HG03175 (cell line): ENCODE measurements around the gene DUSP5.
"Not testable (repeated sequence)": the region's sequence is repeated elsewhere in the genome, so short reads cannot be mapped to it uniquely, and the experiment has no call there.

Experiments
- ATAC-seq: cut with Tn5 transposase; IDR thresholded peaks from one replicate; pipeline ENCODE4 v1.9.1; 2021; ENCODE audit warnings: mild to moderate bottlenecking, moderate library complexity; ENCODE audit not compliant: unreplicated experiment

The DUSP5 gene

DNA sequence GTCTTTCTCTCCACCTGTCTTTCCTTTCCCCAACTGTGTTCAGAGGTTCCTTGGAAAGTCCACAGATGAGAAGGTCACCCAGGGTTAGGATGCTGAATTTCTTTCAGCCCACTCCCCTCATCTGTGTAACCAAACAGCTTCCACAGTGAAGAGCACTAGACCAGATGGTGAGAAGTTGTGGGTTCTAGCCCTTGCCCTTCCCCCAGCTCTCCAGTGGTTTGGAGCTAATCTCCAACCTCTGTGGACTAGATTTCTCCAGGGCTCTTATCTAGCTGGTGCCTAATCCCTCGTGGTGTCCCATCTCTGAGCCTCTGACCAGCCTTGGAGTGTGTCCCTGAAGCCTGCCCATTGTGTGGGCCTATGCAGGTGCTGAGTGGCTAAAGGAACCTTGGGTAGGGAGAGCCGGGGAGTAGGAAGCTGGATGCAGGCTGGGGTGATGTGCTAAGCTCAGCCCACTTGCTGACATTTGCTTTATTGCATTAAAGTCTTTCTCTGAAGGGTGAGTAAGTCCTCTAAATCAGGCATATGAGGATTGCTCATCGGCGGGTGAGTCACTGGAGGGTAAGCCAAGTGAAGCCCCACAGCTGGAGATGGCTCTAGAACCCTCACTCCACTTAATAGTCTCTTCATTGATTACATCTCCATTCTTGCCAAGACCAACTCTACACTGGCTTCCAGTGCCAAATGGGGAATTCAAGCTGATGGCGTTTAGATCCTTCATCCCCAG, 14.9 kb downstream of the DUSP5 start:
- no peak for ATAC-seq

DNA sequence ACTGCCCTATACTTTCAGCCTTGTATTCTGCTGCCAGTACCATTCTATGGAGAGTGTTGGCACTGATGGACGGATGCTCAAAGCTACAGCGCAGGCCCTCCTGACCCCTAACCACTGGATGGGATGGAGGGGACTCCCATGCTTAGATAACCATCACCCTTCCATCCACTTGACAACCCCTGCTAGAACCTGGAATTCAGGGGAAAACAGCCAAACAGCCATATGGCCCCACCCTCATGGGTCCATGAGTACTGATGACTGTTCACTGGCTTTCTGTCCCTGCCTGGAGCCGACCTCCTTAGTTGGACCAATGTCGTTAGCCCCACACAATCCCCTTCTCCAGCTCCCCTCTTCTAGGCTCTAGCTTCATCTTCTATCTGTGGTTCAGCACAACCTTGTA, 16.2 kb downstream of the DUSP5 start:
- ATAC-seq: no peak

DNA sequence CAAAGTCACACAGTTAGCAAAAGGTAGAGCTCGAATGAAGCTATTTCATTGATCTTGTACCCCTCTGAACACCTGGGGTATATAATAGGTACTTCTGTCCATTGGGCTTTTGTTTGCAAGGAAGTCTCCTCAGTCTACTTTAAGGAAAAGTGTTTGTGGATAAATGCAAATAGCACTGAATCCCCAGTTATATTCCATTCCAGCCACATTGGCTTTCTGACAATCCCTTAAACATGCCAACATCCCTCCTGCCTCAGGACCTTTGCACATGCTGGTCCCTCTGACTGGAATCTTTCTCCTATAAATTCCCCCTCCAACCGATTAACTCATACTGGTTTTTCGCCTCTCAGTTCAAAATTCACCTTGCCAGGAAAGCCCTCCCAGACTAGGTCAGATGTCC, 17.1 kb downstream of the DUSP5 start:
- ATAC-seq: no peak

DNA sequence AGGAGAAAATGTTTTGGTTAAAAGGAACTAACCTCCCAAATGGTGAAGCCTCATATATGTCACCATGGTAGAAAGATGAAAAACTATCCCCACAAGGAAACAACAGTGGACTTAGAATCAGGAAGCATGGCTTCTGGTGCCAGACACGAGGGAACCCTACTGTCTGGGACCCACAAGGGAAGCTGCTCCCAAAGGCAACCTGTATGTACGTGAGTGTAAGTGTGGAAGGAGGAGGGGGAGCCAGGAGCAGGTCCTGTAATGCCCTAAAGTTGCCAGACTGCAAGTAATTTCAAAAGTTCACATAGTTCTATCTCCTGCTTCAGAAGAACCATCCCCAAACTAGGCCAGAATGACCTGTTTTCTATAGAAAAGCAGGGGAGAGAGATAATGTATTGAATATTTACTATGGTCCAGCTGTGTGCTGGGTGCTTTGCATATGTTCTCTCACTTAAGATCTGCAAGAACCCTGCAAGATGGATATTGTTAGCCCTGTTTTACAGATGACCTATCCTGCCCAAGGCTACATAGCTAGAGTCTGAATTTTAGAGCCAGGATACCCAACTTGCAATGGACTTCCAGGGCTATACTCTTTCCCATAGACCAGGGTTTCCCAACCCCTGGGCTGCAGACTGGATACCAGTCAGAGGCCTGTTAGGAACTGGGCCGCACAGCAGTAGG, 19.2 kb downstream of the DUSP5 start:
- no peak for ATAC-seq

DNA sequence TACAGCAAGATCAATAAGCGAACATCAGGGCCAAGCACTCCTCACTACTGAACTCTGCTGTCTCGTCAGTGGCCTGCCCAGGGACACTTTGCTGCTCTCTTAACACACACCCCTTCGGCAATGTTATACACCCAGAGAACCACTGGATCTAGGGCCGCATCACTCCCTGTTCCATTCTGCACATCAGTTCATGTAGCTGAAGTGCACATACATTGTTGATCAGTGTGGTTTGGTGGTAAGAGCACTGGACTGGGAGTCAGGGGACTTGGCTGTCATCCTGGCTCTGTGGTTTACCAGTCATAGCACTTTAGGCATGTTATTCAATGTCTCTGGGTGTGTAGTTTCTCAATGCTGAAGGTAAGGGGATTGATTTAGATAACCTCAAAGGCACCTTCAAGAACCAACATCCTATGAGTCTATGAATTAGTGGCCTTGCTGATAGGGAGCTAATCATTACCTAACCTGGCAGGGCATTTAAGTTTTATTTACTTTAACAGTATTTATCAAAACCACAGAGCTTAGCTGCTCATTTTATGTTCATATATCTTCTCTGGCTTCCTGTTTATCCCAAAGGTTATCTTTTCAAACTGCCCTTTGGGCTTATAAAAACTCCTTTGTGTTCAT, 24.8 kb downstream of the DUSP5 start:
- ATAC-seq: no peak

DNA sequence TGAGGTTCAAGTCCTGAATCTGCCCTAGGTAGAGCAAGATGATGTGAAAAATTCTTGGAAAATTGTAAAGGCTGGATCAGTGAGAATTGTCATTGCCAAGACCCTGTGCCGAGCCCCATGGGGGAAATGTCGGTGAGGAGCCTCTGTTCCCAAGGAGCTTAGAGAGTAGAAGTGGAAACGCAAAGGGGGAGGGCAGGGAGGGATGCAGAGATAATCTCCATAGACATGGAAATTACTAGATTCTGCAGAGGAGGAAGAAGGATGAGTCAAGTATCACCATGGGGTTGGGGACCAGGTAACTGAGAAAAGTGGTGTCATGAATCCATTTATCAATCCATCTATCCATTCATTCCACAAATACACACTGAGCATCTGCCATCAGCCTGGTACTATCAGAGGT, 26.0 kb downstream of the DUSP5 start:
- ATAC-seq: no peak

DNA sequence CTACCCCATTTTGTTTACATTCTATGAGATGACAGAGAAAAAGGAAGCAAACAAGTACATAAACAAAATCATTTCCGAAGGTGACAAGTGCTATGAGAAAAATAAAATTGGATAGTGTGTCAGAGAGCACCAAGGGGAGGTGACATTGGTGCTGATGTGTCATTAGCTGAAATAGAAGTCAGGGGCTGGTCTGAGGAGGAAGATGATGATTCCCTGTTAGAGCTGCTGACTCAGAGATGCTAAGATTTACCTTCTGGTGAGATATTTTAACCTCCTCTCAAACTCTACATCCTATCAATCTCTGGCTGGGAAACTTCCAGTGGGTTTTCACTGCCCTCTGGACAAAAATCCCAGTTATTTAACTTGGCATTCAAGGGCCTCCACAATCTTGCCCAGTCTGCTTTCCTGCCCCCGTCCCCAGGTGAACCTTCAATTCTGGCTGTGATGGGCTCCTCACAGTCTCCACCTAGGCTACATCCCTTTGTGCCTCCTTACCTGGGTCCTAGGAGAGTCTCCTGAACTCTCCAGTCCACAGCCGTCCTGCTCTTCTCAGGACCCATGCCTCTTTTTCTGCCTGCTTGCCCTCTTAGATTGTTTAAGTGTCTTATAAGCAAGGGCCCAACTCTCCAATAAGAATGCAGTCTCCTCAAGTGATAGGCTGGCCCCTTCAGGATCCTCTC, 26.6 kb downstream of the DUSP5 start:
- ATAC-seq: no peak

DNA sequence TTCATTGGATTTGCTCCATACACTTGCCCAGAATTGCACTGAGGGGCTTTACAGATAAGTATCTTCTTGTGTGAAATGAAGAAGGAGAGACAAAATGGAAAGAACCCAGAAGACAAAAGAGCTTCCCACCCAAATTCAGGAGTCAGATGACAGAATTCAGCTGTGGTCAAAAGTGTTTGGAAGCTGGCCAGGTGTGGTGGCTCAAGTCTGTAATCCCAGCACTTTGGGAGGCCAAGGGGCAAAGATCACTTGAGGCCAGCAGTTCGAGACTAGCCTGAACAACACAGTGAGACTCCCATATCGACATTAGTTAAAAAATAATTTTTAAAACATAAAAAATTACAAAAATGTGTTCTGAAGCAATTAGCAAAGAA, 27.1 kb downstream of the DUSP5 start:
- ATAC-seq: no peak

DNA sequence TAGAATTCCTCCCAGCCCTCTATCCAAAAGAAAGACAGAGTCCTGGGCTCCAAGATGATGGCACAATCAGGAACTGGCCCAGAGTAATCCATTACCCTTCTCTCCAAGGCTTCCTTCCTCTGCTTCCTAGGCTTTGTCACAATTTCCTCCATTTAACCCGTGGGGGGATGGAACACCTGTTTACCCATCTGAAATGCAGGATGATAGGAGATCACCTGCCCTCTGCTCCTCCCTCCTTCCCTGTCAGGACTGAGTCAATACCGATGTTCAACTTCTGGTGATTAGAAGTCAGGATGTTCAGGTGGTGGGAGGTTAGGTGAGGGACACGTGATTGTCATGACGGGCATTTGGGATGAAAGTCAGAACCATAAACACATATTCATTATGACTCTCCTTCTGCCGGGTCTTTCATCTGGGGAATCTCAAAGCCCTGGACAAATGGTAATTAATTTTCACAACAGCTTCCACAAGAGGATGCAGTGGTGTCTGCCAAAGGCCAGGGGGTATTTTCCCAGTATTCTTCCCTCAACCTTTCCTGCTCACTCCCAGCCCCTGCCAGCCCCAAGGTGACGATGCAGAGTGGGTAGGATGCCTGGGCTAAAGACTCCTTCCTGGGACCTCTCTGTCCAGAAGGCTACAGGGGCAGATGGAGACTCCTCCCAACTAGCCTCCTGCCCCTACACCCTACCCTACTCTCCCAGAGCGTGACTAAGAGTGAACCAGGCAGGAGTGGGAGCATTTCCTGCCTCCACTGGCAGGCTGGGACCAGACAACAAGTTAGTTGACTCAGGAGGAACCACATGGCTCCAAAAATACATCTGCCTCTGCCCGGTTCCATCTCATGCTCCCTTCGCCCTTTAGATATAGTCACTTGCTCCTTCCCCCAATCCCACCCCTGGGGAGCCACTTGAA, 27.9 kb downstream of the DUSP5 start:
- no peak for ATAC-seq

DNA sequence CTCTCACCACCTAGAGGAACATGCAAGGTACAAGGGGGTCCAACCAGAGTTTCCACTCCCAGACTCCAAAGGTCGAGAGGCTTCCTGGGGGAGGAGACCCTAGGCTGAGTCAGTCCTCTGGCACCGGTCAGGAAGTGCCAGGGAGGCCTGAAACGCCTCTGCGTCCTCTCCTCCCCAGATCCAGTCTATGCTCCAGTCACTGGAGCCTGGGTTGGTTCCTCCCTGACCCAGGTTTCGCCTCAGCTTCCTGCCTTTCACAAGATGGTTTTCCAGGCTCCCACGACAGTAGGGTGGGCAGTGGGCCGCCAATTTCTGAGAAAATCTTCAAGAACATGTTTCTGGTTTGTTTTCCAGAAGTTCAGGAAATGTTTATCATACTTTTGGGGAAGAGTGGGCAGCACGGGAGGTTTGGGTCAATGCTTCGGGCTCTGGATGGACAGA, 30.0 kb downstream of the DUSP5 start:
- no peak for ATAC-seq

DNA sequence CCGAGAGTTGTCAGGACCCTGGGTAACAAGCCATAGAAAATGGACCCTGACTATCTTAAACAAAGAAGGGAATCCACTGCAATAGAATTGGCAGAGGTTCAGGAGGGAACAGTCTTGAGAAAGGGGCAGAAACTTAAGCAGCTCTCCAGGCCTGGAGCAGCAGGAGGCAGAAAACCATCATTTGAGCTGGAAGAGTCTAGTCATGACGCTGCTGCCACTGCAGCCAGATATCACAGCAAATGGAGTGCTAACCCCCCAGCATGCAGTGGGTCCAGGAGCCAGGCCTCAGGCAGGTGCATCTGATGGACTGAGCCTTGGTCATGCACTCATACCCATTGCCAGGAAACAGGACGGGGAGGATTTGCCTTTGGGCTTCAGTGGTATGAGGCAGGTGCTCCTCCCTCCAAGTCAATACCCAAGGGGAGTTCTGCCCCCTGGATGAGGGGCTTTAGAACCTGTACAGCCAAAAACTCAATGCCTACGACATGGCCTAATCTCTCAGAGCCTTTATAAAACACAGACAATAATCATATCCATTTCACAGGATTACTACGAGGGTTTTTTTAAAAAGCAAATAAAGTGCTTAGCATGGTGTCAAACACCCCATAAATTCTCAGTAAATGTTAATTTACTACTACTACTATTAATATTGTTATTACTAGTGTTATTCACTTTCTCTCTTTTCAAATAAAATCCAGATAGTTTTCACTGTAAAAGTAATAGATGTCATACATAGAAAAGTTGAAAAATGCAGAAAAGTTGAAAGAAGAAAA, 30.7 kb downstream of the DUSP5 start:
- no peak for ATAC-seq

DNA sequence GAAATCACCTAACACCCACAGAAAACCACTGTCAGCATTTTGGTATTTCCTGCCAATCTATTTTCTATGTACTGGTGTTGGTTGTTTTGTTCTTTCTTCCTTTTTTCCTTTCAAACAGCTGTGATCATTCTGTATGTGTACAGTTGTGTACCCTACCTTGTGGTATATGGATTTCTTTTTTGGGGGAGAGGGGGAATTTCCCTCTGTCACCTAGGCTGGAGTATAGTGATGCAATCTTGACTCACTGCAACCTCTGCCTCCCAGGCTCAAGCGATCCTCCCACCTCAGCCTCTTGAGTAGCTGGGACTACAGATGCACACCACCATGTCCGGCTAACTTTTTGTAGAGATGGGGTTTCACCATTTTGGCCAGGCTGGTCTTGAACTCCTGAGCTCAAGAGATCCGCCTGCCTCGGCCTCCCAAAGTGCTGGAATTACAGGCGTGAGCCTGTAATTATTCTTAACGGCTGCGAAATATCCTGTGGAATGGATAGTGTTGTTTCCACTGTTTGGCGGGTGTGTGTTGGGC, 31.4 kb downstream of the DUSP5 start:
- peak; percentile 39 for ATAC-seq

DNA sequence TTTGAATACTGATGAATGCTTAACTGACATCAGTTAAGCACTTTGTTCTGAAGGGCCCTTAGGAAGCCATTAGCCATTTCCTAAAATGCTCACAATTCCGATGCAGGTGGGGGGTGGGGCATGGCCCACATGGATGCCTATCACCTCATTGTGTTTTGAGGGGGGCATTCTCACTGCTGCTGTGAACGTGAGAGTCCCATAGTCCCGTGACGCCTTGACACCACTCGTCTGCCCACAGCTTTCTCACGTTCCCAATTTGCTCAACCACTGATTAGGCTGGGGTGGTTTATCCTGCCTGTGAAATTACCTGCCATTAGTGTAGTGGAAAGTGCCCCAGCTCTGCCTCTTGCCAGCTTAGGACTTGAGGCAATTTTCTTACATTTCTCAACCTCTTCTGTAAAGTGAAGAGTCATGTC, 31.9 kb downstream of the DUSP5 start:
- no peak for ATAC-seq

DNA sequence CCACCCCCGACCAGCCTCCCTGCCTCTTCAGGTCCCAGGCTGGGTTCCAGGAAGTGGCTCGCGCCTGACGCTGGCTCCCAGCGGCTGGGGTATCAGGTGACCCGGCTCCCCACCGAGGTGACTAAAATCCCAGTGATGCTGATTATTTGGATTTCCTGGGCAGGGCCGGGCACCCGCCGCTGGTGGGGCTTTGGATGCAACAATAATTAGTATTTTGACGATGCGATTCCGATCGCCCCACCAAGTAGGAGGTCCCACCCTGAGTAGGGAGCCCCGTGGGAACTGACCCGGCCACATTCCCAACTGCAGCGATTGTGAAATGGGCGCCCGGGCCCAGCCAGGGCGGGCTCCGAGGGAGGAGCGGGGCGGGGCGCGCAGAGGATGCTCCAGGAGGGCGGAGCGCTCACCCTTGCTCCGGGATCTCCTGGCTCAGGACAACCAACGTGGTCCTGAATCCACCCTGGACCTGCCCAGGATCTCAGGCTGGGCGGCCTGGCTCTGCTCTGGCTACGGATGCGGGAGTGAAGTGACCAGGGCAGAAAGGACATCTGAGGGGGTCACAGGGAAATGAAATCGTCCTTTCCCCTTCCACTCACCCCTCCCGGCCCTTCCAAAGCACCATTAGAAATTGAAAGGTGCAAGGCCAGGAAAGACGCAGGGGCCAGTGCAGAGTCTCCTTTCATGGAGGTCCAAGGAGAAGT, 32.6 kb downstream of the DUSP5 start:
- no peak for ATAC-seq

DNA sequence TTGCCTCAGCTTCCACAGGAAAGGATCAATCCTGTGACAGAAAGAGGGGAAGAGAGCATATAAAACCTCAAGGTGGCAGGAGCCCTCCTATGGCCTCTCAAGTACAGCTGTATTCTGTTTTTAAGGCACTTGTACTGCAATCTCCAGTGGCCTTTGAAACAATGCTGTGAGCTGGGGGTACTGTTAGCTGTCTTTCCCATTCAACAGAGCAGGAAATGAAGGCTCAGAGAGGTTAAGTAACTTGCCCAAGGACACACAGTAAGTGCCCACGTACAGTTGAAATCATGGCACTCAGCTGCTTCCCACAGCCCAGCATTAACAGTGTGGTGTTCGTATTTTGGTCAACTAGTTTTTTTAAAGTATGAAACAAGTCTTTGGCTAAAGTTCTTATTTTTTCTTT, 34.0 kb downstream of the DUSP5 start:
- no peak for ATAC-seq

DNA sequence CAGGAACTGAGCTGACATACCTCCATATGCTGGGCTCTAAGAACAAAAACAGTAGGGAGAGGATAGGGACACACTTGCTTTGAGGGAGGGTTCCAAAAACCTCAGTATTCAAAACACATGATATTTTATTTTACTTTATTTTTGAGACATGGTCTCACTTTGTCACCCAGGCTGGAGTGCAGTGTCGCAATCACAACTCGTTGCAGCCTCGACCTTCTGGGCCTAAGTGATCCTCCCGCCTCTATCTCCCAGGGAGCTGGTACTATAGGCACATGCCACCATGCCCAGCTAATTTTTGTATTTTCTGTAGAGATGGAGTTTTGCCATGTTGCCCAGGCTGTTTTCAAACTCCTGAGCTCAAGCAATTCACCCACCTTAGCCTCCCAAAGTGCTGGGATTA, 34.9 kb downstream of the DUSP5 start:
- not testable (repeated sequence) for ATAC-seq

DNA sequence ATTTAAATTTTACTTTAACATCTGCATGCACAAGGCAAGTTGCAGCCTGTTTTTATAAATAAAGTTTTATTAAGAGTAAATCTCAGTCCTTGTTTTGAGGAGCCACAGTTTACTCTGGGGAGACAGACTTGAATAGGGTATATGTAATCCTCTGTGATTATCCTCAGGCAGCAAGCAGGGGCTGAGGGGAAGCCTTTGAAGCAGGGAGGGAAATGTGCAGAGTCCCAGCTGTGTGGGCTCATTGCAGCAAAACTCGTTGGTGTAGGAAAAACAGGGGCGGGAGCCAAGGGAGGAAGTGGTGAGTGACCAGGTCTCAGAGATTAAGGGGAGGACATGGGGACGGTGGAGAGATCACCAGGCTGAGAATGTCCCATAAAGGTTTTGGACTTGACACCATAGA, 35.4 kb downstream of the DUSP5 start:
- ATAC-seq: no peak

DNA sequence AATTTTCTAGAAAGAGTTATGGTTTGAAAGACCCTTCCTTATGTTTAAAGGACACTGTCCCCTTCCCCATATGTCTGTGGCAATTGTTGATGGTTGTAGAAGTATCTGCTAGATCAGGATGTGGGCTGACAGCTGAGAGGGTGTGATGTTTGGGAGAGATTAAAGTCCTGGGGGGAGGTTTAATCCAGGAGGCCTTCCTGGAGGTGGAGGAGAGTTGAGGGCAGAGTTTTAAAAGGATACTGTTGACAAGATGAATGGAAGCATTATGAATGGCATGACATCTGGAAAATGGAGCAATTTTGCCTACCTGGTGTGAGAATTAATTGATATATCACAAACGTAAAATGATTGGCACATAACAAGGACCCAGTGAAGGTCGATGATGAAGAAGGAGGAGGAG, 36.9 kb downstream of the DUSP5 start:
- ATAC-seq: no peak
